DOHH2 (cell line): ENCODE results near the gene CMTM4.
"Not testable (repeated sequence)": the region's sequence is repeated elsewhere in the genome, so short reads cannot be mapped to it uniquely, and the experiment has no call there.

ENCODE experiments used
- H3F3A ChIP-seq: fragments of 200-600 bp; sonication (generic), shearing (Covaris generic); 2 replicates; pipeline ENCODE4 v1.6.0; 2016; ENCODE audit warnings: antibody characterized with exemption, mild to moderate bottlenecking; ENCODE audit not compliant: control insufficient read depth, insufficient read depth
- H3K27ac ChIP-seq: fragments of 200-600 bp; sonication (generic); 2 replicates; pipeline ENCODE4 v1.5.1; 2014; ENCODE audit warnings: low read depth, mild to moderate bottlenecking, low read length, moderate library complexity
- H3K27me3 ChIP-seq: fragments of 200-600 bp; sonication (generic); 2 replicates; pipeline ENCODE4 v1.6.1; 2014; ENCODE audit warnings: mild to moderate bottlenecking, low read length, mixed read lengths; ENCODE audit not compliant: control insufficient read depth
- H3K36me3 ChIP-seq: fragments of 200-600 bp; sonication (generic); 2 replicates; pipeline ENCODE4 v1.6.1; 2014; ENCODE audit warnings: mild to moderate bottlenecking, low read length, moderate library complexity, mixed read lengths; ENCODE audit not compliant: control insufficient read depth
- H3K4me1 ChIP-seq: fragments of 200-600 bp; sonication (generic); 2 replicates; pipeline ENCODE4 v1.6.1; 2014; ENCODE audit warnings: mild to moderate bottlenecking, low read length, mixed read lengths; ENCODE audit not compliant: control insufficient read depth
- H3K4me2 ChIP-seq: fragments of 200-600 bp; sonication (generic); 2 replicates; pipeline ENCODE4 v1.6.0; 2014; ENCODE audit warnings: mild to moderate bottlenecking, low read length, moderate library complexity
- H3K4me3 ChIP-seq: fragments of 200-600 bp; sonication (generic); 2 replicates; pipeline ENCODE4 v1.5.1; 2014; ENCODE audit warnings: mild to moderate bottlenecking, low read length, mixed read lengths
- H3K79me2 ChIP-seq: fragments of 200-600 bp; sonication (generic); 2 replicates; pipeline ENCODE4 v1.6.1; 2014; ENCODE audit warnings: mild to moderate bottlenecking, low read length, mixed read lengths; ENCODE audit not compliant: control insufficient read depth
- H3K9me2 ChIP-seq: fragments of 200-600 bp; sonication (generic); replicated peaks from 2 replicates; pipeline ENCODE4 v1.6.1; 2014; ENCODE audit warnings: mild to moderate bottlenecking, low read length, mixed read lengths; ENCODE audit not compliant: control insufficient read depth
- H3K9me3 ChIP-seq: fragments of 200-600 bp; sonication (generic); 2 replicates; pipeline ENCODE4 v1.6.1; 2014; ENCODE audit warnings: antibody characterized with exemption, low read length, mixed read lengths; ENCODE audit not compliant: control insufficient read depth, insufficient read depth
- H4K20me1 ChIP-seq: fragments of 200-600 bp; sonication (generic); 2 replicates; pipeline ENCODE4 v1.6.0; 2014; ENCODE audit warnings: low read depth, mild to moderate bottlenecking, antibody characterized with exemption, low read length, moderate library complexity; ENCODE audit not compliant: control insufficient read depth, insufficient read depth
- EZH2phosphoT487 ChIP-seq: fragments of 200-600 bp; sonication (generic); IDR thresholded peaks from 2 replicates; pipeline ENCODE4 v1.6.1; 2017; ENCODE audit warnings: borderline replicate concordance, mild to moderate bottlenecking, antibody characterized with exemption, low read length, moderate library complexity, mixed read lengths
- TF ChIP-seq, protein P1 (sequence below): fragments of 200-600 bp; sonication (generic); IDR thresholded peaks from one replicate; pipeline ENCODE4 v1.5.1; 2014; ENCODE audit warnings: antibody characterized with exemption, mild to moderate bottlenecking, low read depth, low read length; ENCODE audit not compliant: poor library complexity, severe bottlenecking

The CMTM4 gene

GRCh38 chr16:66668777-66669444, 27.6 kb downstream of the CMTM4 start:
- no peaks in the 10 kb centered on the region for H3K27me3 ChIP-seq
- no peak overlapping the region for H3K4me2 ChIP-seq
- no peaks in the 10 kb centered on the region for H3F3A ChIP-seq
- H3K4me1 ChIP-seq, result no peaks in the 10 kb centered on the region
- H3K27ac ChIP-seq, result no peak overlapping the region
- no peaks in the 10 kb centered on the region for H3K9me3 ChIP-seq
- no peaks in the 10 kb centered on the region for H3K79me2 ChIP-seq
- no peak overlapping the region for H3K4me3 ChIP-seq
- no peaks in the 10 kb centered on the region for H3K36me3 ChIP-seq
- no peaks in the 10 kb centered on the region for H3K9me2 ChIP-seq
- H4K20me1 ChIP-seq, result no peaks in the 10 kb centered on the region
- no peak for TF ChIP-seq EZH2phosphoT487
- TF ChIP-seq, protein P1, sequence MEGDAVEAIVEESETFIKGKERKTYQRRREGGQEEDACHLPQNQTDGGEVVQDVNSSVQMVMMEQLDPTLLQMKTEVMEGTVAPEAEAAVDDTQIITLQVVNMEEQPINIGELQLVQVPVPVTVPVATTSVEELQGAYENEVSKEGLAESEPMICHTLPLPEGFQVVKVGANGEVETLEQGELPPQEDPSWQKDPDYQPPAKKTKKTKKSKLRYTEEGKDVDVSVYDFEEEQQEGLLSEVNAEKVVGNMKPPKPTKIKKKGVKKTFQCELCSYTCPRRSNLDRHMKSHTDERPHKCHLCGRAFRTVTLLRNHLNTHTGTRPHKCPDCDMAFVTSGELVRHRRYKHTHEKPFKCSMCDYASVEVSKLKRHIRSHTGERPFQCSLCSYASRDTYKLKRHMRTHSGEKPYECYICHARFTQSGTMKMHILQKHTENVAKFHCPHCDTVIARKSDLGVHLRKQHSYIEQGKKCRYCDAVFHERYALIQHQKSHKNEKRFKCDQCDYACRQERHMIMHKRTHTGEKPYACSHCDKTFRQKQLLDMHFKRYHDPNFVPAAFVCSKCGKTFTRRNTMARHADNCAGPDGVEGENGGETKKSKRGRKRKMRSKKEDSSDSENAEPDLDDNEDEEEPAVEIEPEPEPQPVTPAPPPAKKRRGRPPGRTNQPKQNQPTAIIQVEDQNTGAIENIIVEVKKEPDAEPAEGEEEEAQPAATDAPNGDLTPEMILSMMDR, result no peak

DNA sequence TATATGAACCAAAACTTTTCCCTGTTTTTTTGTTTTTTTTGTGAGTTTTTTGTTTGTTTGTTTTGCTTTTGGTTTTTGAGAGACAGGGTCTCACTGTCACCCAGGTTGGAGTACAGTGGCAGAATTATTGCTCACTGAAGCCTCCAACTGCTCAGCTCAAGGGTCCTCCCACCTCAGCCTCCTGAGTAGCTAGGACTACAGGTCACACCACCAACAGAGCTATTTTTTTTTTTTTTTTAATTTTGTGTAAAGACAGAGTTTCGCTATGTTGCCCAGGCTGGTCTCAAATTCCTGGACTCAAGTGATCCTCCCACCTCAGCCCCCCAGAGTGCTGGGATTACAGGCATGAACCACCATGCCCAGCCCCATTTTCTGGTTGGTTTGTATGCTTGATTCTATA, 28.6 kb downstream of the CMTM4 start:
- TF ChIP-seq, protein P1, result no peak
- no peak for TF ChIP-seq EZH2phosphoT487
- Histone ChIP-seq H3K36me3 (no peaks in the 10 kb centered on the region), H3K27me3 (no peaks in the 10 kb centered on the region), H3K79me2 (no peaks in the 10 kb centered on the region), H3K4me1 (no peaks in the 10 kb centered on the region), H3K9me2 (no peaks in the 10 kb centered on the region), H3K27ac (no peak overlapping the region), H3K4me2 (no peak overlapping the region), H3K4me3 (no peak overlapping the region), H3F3A (no peaks in the 10 kb centered on the region), H4K20me1 (no peaks in the 10 kb centered on the region), H3K9me3 (no peaks in the 10 kb centered on the region)

- Histone ChIP-seq H3K4me2 (no peak overlapping the region), H3K27ac (no peak overlapping the region), H3K9me3 (no peaks in the 10 kb centered on the region), H4K20me1 (no peaks in the 10 kb centered on the region), H3K4me1 (no peaks in the 10 kb centered on the region), H3K27me3 (peaks cover 11% of the 10 kb centered on the region), H3F3A (no peaks in the 10 kb centered on the region), H3K79me2 (no peaks in the 10 kb centered on the region), H3K9me2 (no peaks in the 10 kb centered on the region), H3K36me3 (no peaks in the 10 kb centered on the region), H3K4me3 (no peak overlapping the region)
- no peak for TF ChIP-seq EZH2phosphoT487
- TF ChIP-seq, protein P1, result peak; percentile 43
These were observed 33.9 kb downstream of the CMTM4 start for GRCh38 chr16:66662445-66663194.

DNA sequence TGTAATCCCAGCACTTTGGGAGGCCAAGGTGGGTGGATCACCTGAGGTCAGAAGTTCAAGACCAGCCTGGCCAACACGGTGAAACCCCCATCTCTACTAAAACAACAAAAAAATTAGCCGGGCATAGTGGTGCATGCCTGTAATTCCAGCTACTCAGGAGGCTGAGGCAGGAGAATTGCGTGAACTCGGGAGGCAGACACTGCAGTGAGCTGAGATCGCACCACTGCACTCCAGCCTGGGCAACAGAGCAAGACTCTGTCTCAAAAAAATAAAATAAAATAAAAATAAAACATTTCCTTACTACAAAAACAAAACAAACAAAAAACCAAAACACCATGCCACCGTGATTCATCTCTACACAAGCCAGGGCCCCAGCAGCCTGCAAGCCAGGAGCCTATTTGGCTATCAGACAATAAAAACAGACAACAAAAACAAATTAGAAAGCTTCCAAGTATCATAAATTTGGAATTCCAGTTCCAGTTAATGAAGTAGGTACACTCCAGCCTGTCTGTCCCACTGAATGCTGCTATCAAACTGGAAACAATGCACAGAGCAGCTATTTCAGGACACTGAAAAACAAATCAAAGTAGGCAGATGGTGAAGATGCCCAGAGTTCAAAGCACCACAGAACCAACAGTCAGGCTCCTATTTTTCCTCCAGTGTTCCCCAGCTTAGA, 34.7 kb downstream of the CMTM4 start:
- H3K9me3 ChIP-seq, H3K4me1 ChIP-seq, H3K36me3 ChIP-seq, H3K4me3 ChIP-seq, H3K9me2 ChIP-seq, H3K27ac ChIP-seq, H3K79me2 ChIP-seq, H3K4me2 ChIP-seq, H3F3A ChIP-seq, H4K20me1 ChIP-seq: not testable (repeated sequence)
- peaks cover 11% of the 10 kb centered on the region for H3K27me3 ChIP-seq
